Measurements from ENCODE around the gene DYRK4.
A peak's percentile ranks its signal among the peaks of the same experiment; 100 is the strongest.

The DYRK4 gene

GRCh38 chr12:4603946-4604345, 41.9 kb downstream of the DYRK4 start:
- H3K4me3 ChIP-seq (ENCODE audit: low read length), result no peak overlapping the region
- no peaks in the 10 kb centered on the region for H3K36me3 ChIP-seq (replicated peaks; ENCODE audit: low read depth, low read length)
- no peaks in the 10 kb centered on the region for H4K20me1 ChIP-seq (ENCODE audit: insufficient read depth, low read length)
- H3K9ac ChIP-seq (ENCODE audit: low read length), result no peak overlapping the region
- no peak overlapping the region for H2AFZ ChIP-seq (ENCODE audit: low read depth, low read length)
- no peak overlapping the region for H3K4me2 ChIP-seq (ENCODE audit: low read length)
- no peaks in the 10 kb centered on the region for H3K9me3 ChIP-seq (ENCODE audit: insufficient read depth, low read length)
- H3K27me3 ChIP-seq (ENCODE audit: low read depth, low read length), result peaks cover 6% of the 10 kb centered on the region; the same call in 1 of the 2 replicates
- peaks cover 4% of the 10 kb centered on the region for H3K4me1 ChIP-seq (ENCODE audit: low read length)
- no peak overlapping the region for H3K27ac ChIP-seq (ENCODE audit: low read length)
- peaks cover 19% of the 10 kb centered on the region for H3K79me2 ChIP-seq (ENCODE audit: low read length)
- no peak for TF ChIP-seq CTCF (IDR thresholded peaks at IDR 0.05; ENCODE audit: low read depth, low read length)
- TF ChIP-seq EZH2phosphoT487 (IDR thresholded peaks at IDR 0.05; ENCODE audit: low read depth), result no peak

GRCh38 chr12:4604684-4605193, 42.7 kb downstream of the DYRK4 start:
- 0 out of 2 replicates have a peak overlapping the region, but pooled peaks have one; percentile 19 for H3K27ac ChIP-seq (ENCODE audit: low read length)

GRCh38 chr12:4607056-4607455, 45.0 kb downstream of the DYRK4 start:
- Histone ChIP-seq H3K4me3 (ENCODE audit: low read length) (no peak overlapping the region), H3K36me3 (replicated peaks; ENCODE audit: low read depth, low read length) (peaks cover 17% of the 10 kb centered on the region), H4K20me1 (ENCODE audit: insufficient read depth, low read length) (no peaks in the 10 kb centered on the region), H3K9me3 (ENCODE audit: insufficient read depth, low read length) (no peaks in the 10 kb centered on the region), H3K79me2 (ENCODE audit: low read length) (peaks cover 19% of the 10 kb centered on the region), H3K27ac (ENCODE audit: low read length) (no peak overlapping the region), H3K27me3 (ENCODE audit: low read depth, low read length) (peaks cover 6% of the 10 kb centered on the region; the same call in 1 of the 2 replicates), H3K9ac (ENCODE audit: low read length) (no peak overlapping the region), H3K4me1 (ENCODE audit: low read length) (peaks cover 4% of the 10 kb centered on the region), H2AFZ (ENCODE audit: low read depth, low read length) (no peak overlapping the region), H3K4me2 (ENCODE audit: low read length) (no peak overlapping the region)
- TF ChIP-seq CTCF (IDR thresholded peaks at IDR 0.05; ENCODE audit: low read depth, low read length) (no peak), EZH2phosphoT487 (IDR thresholded peaks at IDR 0.05; ENCODE audit: low read depth) (no peak)

More at GRCh38 chr12:4604684-4605193, 42.7 kb downstream of the DYRK4 start:
- Histone ChIP-seq H3K4me2 (ENCODE audit: low read length) (peak overlapping the region; percentile 57), H3K4me1 (ENCODE audit: low read length) (peaks cover 4% of the 10 kb centered on the region), H3K9me3 (ENCODE audit: insufficient read depth, low read length) (no peaks in the 10 kb centered on the region), H3K9ac (ENCODE audit: low read length) (peak overlapping the region; percentile 65), H3K79me2 (ENCODE audit: low read length) (peaks cover 19% of the 10 kb centered on the region), H3K4me3 (ENCODE audit: low read length) (peak overlapping the region; percentile 83), H4K20me1 (ENCODE audit: insufficient read depth, low read length) (no peaks in the 10 kb centered on the region), H3K36me3 (replicated peaks; ENCODE audit: low read depth, low read length) (no peaks in the 10 kb centered on the region), H2AFZ (ENCODE audit: low read depth, low read length) (peak overlapping the region; percentile 80), H3K27me3 (ENCODE audit: low read depth, low read length) (peaks cover 6% of the 10 kb centered on the region; the same call in 1 of the 2 replicates)
- TF ChIP-seq EZH2phosphoT487 (IDR thresholded peaks at IDR 0.05; ENCODE audit: low read depth), result no peak
- TF ChIP-seq CTCF (IDR thresholded peaks at IDR 0.05; ENCODE audit: low read depth, low read length), result peak; percentile 88

- Histone ChIP-seq H2AFZ (ENCODE audit: low read depth, low read length) (no peak overlapping the region), H4K20me1 (ENCODE audit: insufficient read depth, low read length) (no peaks in the 10 kb centered on the region), H3K36me3 (replicated peaks; ENCODE audit: low read depth, low read length) (peaks cover 31% of the 10 kb centered on the region), H3K4me2 (ENCODE audit: low read length) (no peak overlapping the region), H3K27ac (ENCODE audit: low read length) (no peak overlapping the region), H3K9ac (ENCODE audit: low read length) (no peak overlapping the region), H3K9me3 (ENCODE audit: insufficient read depth, low read length) (no peaks in the 10 kb centered on the region), H3K4me1 (ENCODE audit: low read length) (peaks cover 4% of the 10 kb centered on the region), H3K4me3 (ENCODE audit: low read length) (no peak overlapping the region), H3K79me2 (ENCODE audit: low read length) (peaks cover 19% of the 10 kb centered on the region), H3K27me3 (ENCODE audit: low read depth, low read length) (no peaks in the 10 kb centered on the region)
- no peak for TF ChIP-seq EZH2phosphoT487 (IDR thresholded peaks at IDR 0.05; ENCODE audit: low read depth)
- no peak for TF ChIP-seq CTCF (IDR thresholded peaks at IDR 0.05; ENCODE audit: low read depth, low read length)
These were observed 47.1 kb downstream of the DYRK4 start for GRCh38 chr12:4609071-4609470.

Measured in OCI-LY3 (cell line).